HG02981 (cell line): Measurements from ENCODE around the gene ITGB2.

Experiments
- ATAC-seq: cut with Tn5 transposase; IDR thresholded peaks from one replicate; pipeline ENCODE4 v1.9.1; 2021; ENCODE audit warnings: mild to moderate bottlenecking, moderate library complexity; ENCODE audit not compliant: unreplicated experiment

The ITGB2 gene

GRCh38 chr21:44850905-44851657 is 69.6 kb downstream of the ITGB2 start:
- ATAC-seq: no peak

- ATAC-seq: no peak
These were observed 70.4 kb downstream of the ITGB2 start for GRCh38 chr21:44850208-44850800.

- ATAC-seq: no peak
These were observed 71.0 kb downstream of the ITGB2 start for GRCh38 chr21:44849616-44850130.

- ATAC-seq: no peak
These were observed 71.7 kb downstream of the ITGB2 start for GRCh38 chr21:44848821-44849521.

- ATAC-seq: no peak
These were observed 73.2 kb downstream of the ITGB2 start for GRCh38 chr21:44847261-44848056.

GRCh38 chr21:44846485-44847260 is 74.0 kb downstream of the ITGB2 start:
- ATAC-seq: no peak

- ATAC-seq: no peak
These were observed 74.5 kb downstream of the ITGB2 start for GRCh38 chr21:44846224-44846484.

- peak; percentile 65 for ATAC-seq
These were observed 75.1 kb downstream of the ITGB2 start for GRCh38 chr21:44845418-44846223.

GRCh38 chr21:44844256-44844655 is 76.4 kb downstream of the ITGB2 start:
- ATAC-seq: no peak

- no peak for ATAC-seq
These were observed 77.8 kb downstream of the ITGB2 start for GRCh38 chr21:44842721-44843445.

- no peak for ATAC-seq
These were observed 78.6 kb downstream of the ITGB2 start for GRCh38 chr21:44842087-44842486.

GRCh38 chr21:44840771-44841170 is 79.9 kb downstream of the ITGB2 start:
- ATAC-seq: no peak

GRCh38 chr21:44838951-44839350 is 81.7 kb downstream of the ITGB2 start:
- ATAC-seq: no peak

- ATAC-seq: no peak
These were observed 82.4 kb downstream of the ITGB2 start for GRCh38 chr21:44838039-44838895.

GRCh38 chr21:44837537-44837936 is 83.2 kb downstream of the ITGB2 start:
- no peak for ATAC-seq

GRCh38 chr21:44836666-44837471 is 83.8 kb downstream of the ITGB2 start:
- no peak for ATAC-seq

- no peak for ATAC-seq
These were observed 84.4 kb downstream of the ITGB2 start for GRCh38 chr21:44836349-44836665.
